OCI-LY7 (cell line): Measurements from ENCODE around the gene FRS2.

Source experiments
- CTCF ChIP-seq: fragments of 200-600 bp; sonication (generic); conservative IDR thresholded peaks from 2 replicates; pipeline ENCODE4 v1.5.1; 2014; ENCODE audit warnings: mild to moderate bottlenecking, antibody characterized with exemption, low read length, moderate library complexity, mixed read lengths
- EZH2phosphoT487 ChIP-seq: fragments of 200-600 bp; sonication (generic); IDR thresholded peaks from 2 replicates; pipeline ENCODE4 v1.6.1; 2018; ENCODE audit warnings: low read depth, borderline replicate concordance, mild to moderate bottlenecking, mixed run types, antibody characterized with exemption, low read length, moderate library complexity, mixed read lengths

DNA sequence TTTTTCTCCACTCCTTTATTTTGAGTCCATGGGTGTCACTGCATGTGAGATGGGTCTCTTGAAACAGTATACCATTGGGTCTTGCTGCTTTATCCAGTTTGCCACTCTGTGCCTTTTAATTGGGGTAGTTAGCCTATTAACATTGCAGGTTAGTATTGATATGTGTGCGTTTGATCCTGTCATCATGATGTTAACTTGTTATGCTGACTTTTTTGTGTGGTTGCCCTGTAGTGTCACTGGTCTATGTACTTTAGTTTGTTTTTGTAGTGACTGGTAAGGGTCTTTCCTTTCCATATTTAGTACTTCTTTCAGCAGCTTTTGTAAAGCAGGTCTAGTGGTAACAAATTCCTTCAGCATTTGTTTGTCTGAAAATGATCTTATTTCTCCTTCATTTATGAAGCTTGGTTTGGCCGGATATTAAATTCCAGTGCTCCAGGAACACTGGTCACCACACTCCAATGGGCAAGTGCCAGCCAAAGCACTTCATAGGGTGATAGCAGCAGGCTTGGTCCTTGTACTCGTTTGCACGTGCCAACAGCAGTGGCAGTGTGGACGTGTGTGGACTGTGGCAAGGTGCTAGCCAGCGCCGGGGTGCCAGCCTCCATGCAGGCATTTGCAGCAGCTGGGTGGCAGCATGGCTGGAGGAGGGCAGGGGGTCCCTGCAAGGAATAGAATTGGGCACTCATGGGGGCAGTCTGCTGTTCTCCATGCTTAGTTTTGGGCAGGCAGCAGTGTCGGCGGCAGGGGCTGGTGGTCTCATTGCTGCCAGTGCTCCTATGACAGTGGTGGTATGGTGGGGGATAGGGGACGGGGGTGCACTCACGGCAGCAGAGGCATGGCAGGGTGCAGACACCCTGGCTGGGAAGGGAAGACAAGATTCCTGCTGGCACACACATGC, 53.5 kb downstream of the FRS2 start:
- no peak for TF ChIP-seq CTCF
- TF ChIP-seq EZH2phosphoT487 = no peak
